HG03521 (cell line): Measurements from ENCODE around the gene RGSL1.

ENCODE experiments used
- ATAC-seq: cut with Tn5 transposase; IDR thresholded peaks from one replicate; pipeline ENCODE4 v1.9.1; 2021; ENCODE audit warnings: mild to moderate bottlenecking, moderate library complexity; ENCODE audit not compliant: unreplicated experiment

Gene RGSL1

DNA sequence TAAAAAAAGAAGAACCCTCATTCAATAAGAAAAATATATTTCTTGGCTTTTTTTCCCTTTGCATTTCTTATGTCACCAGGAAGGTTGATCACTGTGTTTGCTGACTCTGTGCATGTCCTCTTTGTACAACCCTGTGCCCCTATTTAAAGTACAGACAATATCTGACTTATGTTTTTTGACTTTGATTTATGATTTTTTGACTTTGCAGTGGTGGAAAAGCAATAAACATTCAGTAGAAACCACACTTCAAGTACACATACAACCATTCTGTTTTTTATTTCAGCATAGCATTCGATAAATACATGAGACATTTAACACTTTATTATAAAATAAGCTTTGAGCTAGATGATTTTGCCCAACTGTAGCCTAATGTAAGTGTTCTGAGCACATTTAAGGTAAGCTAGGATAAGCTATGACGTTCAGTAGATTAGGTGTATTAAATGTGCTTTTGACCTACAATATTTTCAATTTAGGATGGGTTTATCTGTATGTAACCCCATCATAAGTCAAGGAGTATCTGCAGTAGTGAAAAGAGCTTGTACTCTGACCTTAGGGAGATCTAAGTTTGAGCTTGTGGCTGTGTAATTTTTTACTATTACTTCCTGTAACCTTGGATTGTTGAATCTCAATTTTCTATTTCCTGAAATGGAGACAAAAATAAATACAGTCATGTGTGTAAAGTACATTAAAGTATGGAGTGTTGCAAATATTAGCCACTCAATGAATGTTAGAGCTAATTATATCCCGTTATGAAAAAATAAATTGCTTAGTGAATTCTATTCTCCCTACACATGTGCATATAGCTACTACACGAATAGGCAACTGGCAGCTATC, 137.9 kb downstream of the RGSL1 start:
- no peak for ATAC-seq

DNA sequence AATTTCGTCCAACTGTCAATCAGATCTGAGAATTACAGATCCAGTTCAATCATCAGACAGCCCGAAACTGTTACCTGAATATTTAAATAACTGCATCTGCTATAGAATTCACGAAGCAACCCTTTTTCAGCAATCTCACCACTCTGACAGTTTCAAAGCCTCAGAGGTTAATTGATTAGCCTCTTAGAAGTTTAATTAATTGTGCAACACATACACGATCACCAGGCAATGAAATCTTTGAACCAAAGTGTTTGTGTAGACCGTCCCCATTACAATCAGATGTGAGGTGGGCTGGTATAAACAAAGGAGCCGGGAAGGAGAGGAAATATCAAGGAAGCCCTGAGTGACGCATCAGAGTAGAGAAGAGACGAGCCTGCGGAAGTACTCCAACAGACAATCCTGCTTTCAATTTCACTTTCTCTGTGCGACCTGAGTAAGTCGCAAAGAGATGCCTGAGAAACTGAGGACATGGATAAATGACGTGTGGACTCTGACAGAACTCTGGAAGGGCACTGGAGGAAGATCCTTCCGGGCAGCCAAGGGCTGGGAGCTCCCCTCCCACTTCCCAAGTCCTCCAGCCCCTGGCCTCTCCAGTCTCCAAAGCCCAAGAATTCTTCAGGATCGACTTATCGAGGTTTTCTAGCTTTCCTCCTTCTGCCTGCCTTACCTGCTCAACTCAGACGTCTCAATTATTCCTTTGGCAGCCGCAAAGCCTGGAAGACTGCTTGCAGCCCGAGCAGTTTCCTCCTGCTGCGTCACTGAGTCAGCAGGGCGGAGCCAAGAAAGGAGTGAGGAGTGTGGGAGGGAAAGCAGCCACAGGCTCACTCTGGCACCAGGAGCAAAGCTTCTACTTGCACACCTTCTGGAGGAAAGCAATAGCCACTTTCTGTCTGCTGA, 138.8 kb downstream of the RGSL1 start, which contains the start of gene RNASEL:
Gene RNASEL, minus strand, starts transcription at position 757 of the 897 bp plus-strand sequence. CDS start 2,450 bp downstream, outside the sequence.
- peak; percentile 73 for ATAC-seq

DNA sequence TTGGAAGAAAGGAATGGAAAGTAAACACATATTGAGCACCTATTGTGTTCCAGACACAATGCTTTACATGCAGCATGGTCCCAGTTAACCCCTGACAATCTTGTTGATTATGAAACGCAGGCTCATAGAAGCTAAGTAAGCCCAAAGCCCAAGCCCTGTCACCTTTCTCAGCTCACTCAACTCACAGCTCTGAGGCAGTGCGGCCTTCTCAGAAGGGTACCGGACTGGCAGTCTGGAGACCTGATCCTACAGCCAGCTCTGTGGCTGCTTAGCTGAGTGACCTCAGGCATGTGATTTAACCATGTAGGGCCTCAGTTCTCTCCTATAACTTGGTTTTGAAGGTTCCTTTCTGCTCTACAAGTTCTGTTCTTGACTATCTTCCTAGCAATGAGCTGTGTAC, 139.6 kb downstream of the RGSL1 start:
- no peak for ATAC-seq

GRCh38 chr1:182589931-182590330, 140.0 kb downstream of the RGSL1 start:
- ATAC-seq: no peak

DNA sequence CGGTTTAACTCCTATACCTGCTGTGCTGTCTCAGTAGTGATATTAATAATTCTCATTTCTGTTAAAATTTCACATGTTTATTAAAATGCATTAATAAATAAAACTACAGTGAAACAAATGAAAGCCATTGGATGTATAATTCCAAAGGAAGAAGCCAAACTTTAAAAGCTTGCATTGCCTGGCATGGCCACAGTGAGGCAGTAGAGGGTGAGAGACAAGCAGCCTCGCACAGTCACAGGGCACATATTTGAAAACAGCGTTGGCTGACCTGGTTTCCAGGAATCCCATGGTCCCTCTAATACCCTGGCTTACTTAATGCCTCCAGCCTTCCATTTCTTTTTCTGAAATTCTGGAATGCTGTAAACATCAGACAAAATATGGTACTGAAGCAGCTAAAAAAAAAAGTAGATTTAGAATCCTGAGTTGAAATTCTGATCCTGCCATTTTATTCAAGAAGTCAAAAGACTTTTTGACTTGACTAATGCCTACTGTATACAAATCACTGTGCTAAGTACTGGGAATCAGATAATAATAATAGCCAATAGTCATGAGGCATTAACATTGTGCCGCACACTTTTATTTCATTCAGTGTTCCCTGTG, 145.8 kb downstream of the RGSL1 start:
- ATAC-seq: no peak

DNA sequence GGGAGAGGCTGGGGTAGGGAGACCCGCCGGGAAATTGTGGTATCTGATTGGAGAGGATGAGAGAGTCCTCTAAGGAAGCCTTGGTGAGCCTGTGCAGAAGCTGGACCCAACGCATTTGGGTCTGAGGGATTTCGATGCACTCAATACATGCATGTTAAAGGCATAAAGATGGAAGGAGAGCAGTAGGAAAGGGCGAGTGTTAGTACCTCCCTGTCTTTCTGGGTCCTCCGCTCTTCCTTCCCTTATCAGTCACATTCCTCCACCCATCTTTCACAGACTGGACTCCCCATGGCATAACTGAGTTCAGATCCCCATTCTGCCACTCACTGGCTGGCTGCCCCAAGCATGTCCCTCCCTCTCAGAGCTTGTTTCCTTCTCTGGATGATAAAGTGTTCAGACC, 147.0 kb downstream of the RGSL1 start:
- ATAC-seq: no peak

GRCh38 chr1:182598296-182598695, 148.3 kb downstream of the RGSL1 start:
- ATAC-seq: no peak

DNA sequence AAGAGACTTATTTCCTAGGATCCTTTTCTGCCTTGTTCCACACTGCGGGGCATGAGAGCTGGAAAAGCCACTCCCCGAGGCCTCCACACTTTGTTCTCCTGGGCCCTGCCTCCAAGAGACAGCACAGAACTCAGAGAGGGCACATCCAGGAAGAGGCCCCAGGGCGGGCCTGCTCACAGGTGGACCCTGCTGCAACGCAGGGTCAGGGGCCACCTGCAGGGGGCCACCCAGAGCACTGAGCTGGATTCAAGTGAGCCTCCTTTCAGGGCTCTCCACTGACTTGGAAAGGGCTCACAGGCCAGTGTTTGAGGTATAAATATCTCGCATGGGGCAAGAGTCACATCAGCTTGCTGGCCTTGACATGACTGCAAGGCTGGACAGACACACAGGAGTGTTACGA, 149.4 kb downstream of the RGSL1 start:
- no peak for ATAC-seq

- no peak for ATAC-seq
Measured at GRCh38 chr1:182600036-182600713, 150.2 kb downstream of the RGSL1 start.

- no peak for ATAC-seq
Measured at GRCh38 chr1:182600745-182601415, 150.9 kb downstream of the RGSL1 start.

DNA sequence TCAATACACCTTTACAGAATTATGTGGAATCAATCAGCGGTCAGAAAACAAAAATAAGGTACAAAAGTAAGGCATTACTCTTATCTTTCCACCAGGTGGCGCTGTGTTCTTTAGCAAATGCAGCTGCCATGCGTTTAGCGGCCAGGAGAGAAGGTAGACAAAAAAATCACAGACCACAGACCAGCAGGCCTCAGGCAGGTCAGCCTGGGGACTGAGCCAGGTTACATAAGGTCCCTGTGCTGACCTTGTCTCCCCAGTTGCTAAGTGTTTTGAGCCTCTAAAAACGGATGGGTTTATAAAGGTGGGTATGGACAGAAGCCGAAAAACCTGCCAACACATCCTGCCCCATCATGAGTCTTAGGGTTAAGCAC, 151.5 kb downstream of the RGSL1 start:
- ATAC-seq: no peak

- no peak for ATAC-seq
Measured at GRCh38 chr1:182601913-182602312, 152.0 kb downstream of the RGSL1 start.

DNA sequence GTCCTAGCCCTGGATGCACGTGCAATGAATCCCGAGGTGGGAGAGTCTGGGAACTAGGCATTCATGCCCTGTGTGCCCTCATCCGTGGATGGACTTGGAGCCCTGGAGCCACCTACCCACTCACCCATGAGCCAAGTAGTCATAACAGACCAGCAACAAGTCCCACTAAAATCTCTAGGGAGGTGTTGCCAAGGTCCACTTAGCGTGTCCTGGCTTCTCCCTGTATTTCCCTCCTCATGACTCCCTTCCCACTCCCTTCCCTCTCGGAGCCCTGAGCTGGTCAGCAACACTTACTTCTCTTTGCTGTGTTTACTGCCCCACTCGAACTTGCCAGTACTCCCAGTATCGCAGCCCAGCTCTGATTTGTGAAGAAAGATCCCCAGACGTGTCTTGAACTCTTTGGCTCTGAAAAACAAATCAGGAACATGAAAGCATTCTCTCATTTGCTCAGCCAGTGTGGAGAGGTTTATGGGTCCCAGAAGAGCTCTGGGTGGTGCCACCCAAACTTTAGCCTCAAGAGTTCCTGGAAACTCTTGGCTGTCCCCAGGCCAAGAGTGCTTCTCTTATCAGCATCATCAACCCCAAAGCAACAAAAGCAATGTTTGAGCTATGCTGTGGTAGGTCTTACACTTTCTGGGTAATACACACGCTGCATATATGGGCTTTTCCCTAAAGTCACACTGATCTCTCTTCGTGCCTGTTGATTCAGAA, 153.1 kb downstream of the RGSL1 start:
- ATAC-seq: no peak

DNA sequence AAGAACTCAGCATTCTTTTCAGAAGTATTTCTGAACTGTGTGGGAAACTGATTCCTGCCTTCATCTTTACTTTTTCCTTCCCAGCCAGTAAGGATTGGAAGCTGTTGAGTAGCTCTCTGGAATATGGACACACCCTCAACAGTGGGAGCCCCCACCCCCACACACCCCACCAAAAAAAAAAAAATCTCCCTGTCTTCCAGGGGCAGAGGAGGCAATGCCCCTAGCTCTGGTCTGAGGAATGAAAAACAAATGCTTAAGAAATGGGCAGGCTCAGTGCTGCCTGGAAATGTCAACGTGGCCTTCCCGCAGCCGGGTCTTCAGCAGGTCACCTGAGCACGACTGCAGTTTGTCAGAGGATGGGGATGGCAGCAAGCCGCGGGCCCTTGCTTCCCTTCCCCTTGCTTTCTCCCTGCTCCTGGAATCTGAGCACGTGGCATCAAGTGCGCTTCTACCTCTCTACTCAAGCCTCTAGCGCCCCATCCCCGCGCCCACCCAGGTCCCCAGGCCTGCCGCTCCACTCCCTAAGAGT, 153.8 kb downstream of the RGSL1 start:
- ATAC-seq: no peak

DNA sequence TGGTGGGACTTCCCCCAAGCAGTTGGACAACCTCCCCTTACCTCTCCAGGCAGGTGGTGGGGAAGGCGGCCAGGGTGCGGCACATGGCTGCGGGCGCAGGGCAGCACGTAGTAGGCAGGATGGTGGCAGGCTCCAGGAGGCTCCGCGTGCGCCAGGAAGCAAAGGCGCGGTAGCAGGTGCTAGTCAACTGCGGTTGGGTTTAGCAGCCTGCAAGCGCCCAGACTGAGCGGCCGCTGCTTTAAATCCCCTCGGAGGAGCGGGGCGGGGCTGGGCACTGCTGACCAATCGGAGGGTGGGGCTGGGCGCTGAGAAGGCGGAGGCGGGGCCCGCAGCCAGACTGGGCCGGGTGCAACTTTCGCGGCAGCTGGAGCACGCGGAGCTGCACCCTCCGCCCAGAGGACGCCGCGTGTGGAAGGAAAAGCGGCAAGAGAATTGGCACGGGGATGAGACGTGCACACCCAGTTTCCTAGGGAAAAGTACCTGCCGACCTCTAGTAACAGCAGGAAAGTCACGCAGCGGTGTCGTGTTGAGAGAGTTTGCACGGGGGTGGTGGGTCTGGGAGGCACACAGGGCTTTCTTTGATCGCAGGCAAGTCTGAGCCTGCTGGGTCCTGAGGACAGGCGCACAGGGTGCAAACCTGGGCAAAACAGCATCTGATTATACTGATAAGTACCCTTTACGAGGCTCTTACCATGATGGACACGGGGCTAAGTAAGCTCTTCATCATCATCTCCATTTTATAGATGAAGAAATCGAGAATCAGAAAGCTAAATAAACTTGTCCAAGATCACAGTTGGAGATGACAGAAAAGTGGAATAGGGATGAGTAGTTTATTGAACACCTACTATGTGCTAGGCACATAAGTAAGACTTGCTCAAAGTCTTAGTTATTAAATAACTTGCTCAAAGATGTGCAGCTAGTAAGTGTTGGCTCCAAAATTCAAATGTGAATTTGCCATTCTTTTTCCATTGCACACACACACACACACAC, 154.5 kb downstream of the RGSL1 start, which contains the start of gene RGS16:
Gene RGS16, minus strand, starts transcription at position 215 of the 990 bp plus-strand sequence. Its CDS starts 130 bp downstream, at position 85.
- ATAC-seq: peak; percentile 88

DNA sequence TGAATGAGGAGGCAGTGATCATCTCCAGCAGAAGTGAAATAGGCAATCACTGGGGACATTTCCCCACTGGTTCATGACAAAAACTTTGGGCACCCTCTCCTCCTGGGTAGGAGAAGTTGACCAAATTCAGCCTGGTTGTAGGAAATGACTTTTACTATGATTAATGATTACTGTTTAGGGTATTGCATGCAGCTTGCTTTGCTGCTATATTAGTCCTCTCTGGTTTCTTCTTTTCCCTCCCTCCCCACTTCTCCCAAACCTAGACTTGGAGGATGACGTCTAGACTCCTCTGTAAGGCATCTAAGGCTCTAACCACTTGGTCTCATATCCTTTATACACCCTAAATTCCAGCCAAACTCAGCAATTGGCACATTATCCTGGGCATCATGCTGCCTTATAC, 157.6 kb downstream of the RGSL1 start:
- no peak for ATAC-seq

DNA sequence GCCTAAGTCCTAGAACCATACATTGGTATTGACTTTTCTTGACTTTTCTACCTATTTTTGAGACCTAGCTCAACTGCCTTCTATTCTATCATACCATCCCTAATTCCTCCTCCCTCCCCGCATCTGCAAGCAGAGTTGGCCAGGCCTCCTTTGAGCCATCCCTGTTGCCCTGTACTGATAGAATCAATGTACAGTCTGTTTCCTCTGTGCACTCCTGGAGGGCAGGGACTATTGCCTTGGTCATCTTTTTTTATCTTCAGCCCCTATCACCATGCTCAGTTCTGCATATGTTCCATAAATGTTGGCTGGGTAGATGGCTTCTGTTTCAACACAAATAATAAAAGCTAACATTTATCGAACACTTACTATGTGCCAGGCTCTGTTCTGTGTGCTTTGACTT, 158.3 kb downstream of the RGSL1 start:
- no peak for ATAC-seq
